HepG2 (cell line): Measurements from ENCODE around the gene MLANA. TPM values are rescaled to one million over a fixed set of nuclear protein-coding genes. Genes with fewer than 3 reads are reported as not detected.
A peak's percentile ranks its signal among the peaks of the same experiment; 100 is the strongest.

ENCODE experiments used
- ARID4A ChIP-seq: sonication (generic); formaldehyde crosslinking; IDR thresholded peaks from 2 replicates; pipeline ENCODE4 v1.5.0; 2020; ENCODE audit warnings: mild to moderate bottlenecking, missing genetic modification reagents, borderline replicate concordance
- CBX5 ChIP-seq: sonication (generic); formaldehyde crosslinking; IDR thresholded peaks from 2 replicates; pipeline ENCODE4 v1.4.0; 2020; ENCODE audit warnings: missing genetic modification reagents, borderline replicate concordance
- CCDC6 ChIP-seq: sonication (generic); formaldehyde crosslinking; IDR thresholded peaks from 2 replicates; pipeline ENCODE4 v1.8.1; 2022; ENCODE audit warnings: mild to moderate bottlenecking, missing genetic modification reagents, moderate library complexity
- CSRNP2 ChIP-seq: sonication (generic); formaldehyde crosslinking; conservative IDR thresholded peaks from 2 replicates; pipeline ENCODE4 v1.8.0; 2022; ENCODE audit warnings: low read depth, missing genetic modification reagents
- DMAP1 ChIP-seq: IDR thresholded peaks from 2 replicates; pipeline ENCODE4 v1.6.1; 2016
- ELF1 ChIP-seq: sonication (generic); formaldehyde crosslinking; IDR thresholded peaks from 2 replicates; pipeline ENCODE4 v1.4.0; 2020; ENCODE audit warnings: missing genetic modification reagents
- KLF13 ChIP-seq: sonication (generic); formaldehyde crosslinking; IDR thresholded peaks from 2 replicates; pipeline ENCODE4 v1.4.0; 2020; ENCODE audit warnings: mild to moderate bottlenecking, missing genetic modification reagents
- MEIS2 ChIP-seq: sonication (generic); formaldehyde crosslinking; IDR thresholded peaks from 2 replicates; pipeline ENCODE4 v1.9.0; 2021; ENCODE audit warnings: mild to moderate bottlenecking, missing genetic modification reagents
- NCOA2 ChIP-seq: sonication (generic); formaldehyde crosslinking; IDR thresholded peaks from 2 replicates; pipeline ENCODE4 v1.8.0; 2022; ENCODE audit warnings: inconsistent platforms
- NFRKB ChIP-seq: fragments of 450-650 bp; IDR thresholded peaks from 2 replicates; pipeline ENCODE4 v1.6.1; 2017
- NKX3-1 ChIP-seq: sonication (generic); formaldehyde crosslinking; IDR thresholded peaks from 2 replicates; pipeline ENCODE4 v1.5.0; 2020; ENCODE audit warnings: missing genetic modification reagents
- NR2F6 ChIP-seq, 2 experiments: IDR thresholded peaks; 2 replicates each; pipeline ENCODE4 v1.6.1; 2016; ENCODE audit warnings: antibody characterized with exemption in 1 of 2, mild to moderate bottlenecking in 1 of 2
- POLR2AphosphoS2 ChIP-seq: IDR thresholded peaks from 2 replicates; pipeline ENCODE4 v1.6.1; 2011; ENCODE audit warnings: low read depth, low read length, improper control_type of control experiment
- RELA ChIP-seq: sonication (generic); formaldehyde crosslinking; IDR thresholded peaks from 2 replicates; pipeline ENCODE4 v1.4.0; 2020; ENCODE audit warnings: missing genetic modification reagents
- SP5 ChIP-seq: IDR thresholded peaks from 2 replicates; pipeline ENCODE4 v1.6.1; 2016; ENCODE audit warnings: low read depth, borderline replicate concordance
- SRF ChIP-seq: IDR thresholded peaks from 2 replicates; pipeline ENCODE4 v1.6.1; 2011; ENCODE audit warnings: mild to moderate bottlenecking, low read depth, low read length, moderate library complexity
- SRSF1 ChIP-seq: fragments of 200-400 bp; formaldehyde crosslinking; optimal IDR thresholded peaks from 2 replicates; pipeline ENCODE3; 2017; ENCODE audit warnings: mild to moderate bottlenecking, low read depth, low read length, moderate library complexity
- TFDP2 ChIP-seq: sonication (generic); formaldehyde crosslinking; IDR thresholded peaks from 2 replicates; pipeline ENCODE4 v1.4.0; 2020; ENCODE audit warnings: missing genetic modification reagents
- ZFP82 ChIP-seq: sonication (generic); formaldehyde crosslinking; IDR thresholded peaks from 2 replicates; pipeline ENCODE4 v1.5.1; 2020; ENCODE audit warnings: mild to moderate bottlenecking, missing genetic modification reagents, borderline replicate concordance
- ZMYM4 ChIP-seq: sonication (generic); formaldehyde crosslinking; IDR thresholded peaks from 2 replicates; pipeline ENCODE4 v1.8.1; 2023; ENCODE audit warnings: mild to moderate bottlenecking, missing genetic modification reagents
- ZNF143 ChIP-seq: sonication (generic); formaldehyde crosslinking; IDR thresholded peaks from 2 replicates; pipeline ENCODE4 v1.4.0; 2020; ENCODE audit warnings: missing genetic modification reagents
- ZNF446 ChIP-seq: sonication (generic); formaldehyde crosslinking; IDR thresholded peaks from 2 replicates; pipeline ENCODE4 v1.5.0; 2020; ENCODE audit warnings: mild to moderate bottlenecking, missing genetic modification reagents
- ZNF563 ChIP-seq: sonication (generic); formaldehyde crosslinking; IDR thresholded peaks from 2 replicates; pipeline ENCODE4 v1.8.0; 2022; ENCODE audit warnings: mild to moderate bottlenecking, moderate library complexity, missing genetic modification reagents
- ZNF644 ChIP-seq: IDR thresholded peaks from 2 replicates; pipeline ENCODE4 v1.6.1; 2016; ENCODE audit warnings: low read depth
- ZSCAN9 ChIP-seq: IDR thresholded peaks from 2 replicates; pipeline ENCODE4 v1.6.1; 2016; ENCODE audit warnings: borderline replicate concordance
- polyA plus RNA-seq, 8 experiments: library from polyadenylated mRNA; depleted of rRNA in 3 of 8; stranded (reverse) in 7 of 8; unstranded in 1 of 8; fragments of >200 nt; fragmentation: Illumina TruSeq in 4 of 8; extraction: Trizol in 4 of 8; gene quantifications; 2 replicates each; pipeline versions ENCODE4 v1.2.1 to v1.2.3, GENCODE V29; 2011 to 2016; ENCODE audit warnings: low read depth in 4 of 8, missing spikeins in 1 of 8, mixed read lengths in 1 of 8; ENCODE audit not compliant: insufficient read depth in 1 of 8
- total RNA-seq, 5 experiments: library from RNA; depleted of rRNA; stranded (reverse); fragments of >200 nt; fragmentation: Illumina TruSeq; extraction: Trizol; gene quantifications; 2 replicates each; pipeline ENCODE4 v1.2.3, GENCODE V29; 2016; ENCODE audit warnings: low read depth in 1 of 5

Gene MLANA
- total and polyA plus RNA-seq, 2 of the 13 experiments (the other 11 are each of a cell fraction or from before 2014, with no cell fraction given), result 0.11 to 0.18 TPM

GRCh38 chr9:5869315-5870019, 21.2 kb upstream of the MLANA start (continued):
- TF ChIP-seq SRF, result no peak
- no peak for TF ChIP-seq MEIS2
- TF ChIP-seq ZNF143, result no peak
- peak; percentile 38; the same call in 1 of the 2 replicates for TF ChIP-seq TFDP2 (CRISPR knock-in tag)
- no peak for TF ChIP-seq ZNF563 (CRISPR knock-in tag)
- no peak for TF ChIP-seq ZSCAN9 (CRISPR knock-in tag)
- TF ChIP-seq DMAP1 (CRISPR knock-in tag), result no peak
- no peak for TF ChIP-seq ELF1 (CRISPR knock-in tag)
- peak; percentile 38; the same call in 1 of the 2 replicates for TF ChIP-seq ZNF644
- no peak for TF ChIP-seq RELA (CRISPR knock-in tag)
- TF ChIP-seq NR2F6 (IDR thresholded peaks at IDR 0.05), result no peak
- no peak for TF ChIP-seq NR2F6 (CRISPR knock-in tag; IDR thresholded peaks at IDR 0.05)
- TF ChIP-seq CSRNP2, result no peak
- no peak for TF ChIP-seq ZFP82
- TF ChIP-seq POLR2AphosphoS2, result no peak
- TF ChIP-seq SRSF1, result no peak
- 0 out of 2 replicates have a peak, but pooled peaks have one; percentile 15 for TF ChIP-seq ZMYM4 (CRISPR knock-in tag)
- TF ChIP-seq KLF13, result no peak
- TF ChIP-seq NKX3-1 (CRISPR knock-in tag), result no peak
- TF ChIP-seq NCOA2, result peak; percentile 26; the same call in 1 of the 2 replicates
- TF ChIP-seq NFRKB, result no peak
- TF ChIP-seq ARID4A, result no peak
- no peak for TF ChIP-seq SP5 (CRISPR knock-in tag)
- no peak for TF ChIP-seq ZNF446
- no peak for TF ChIP-seq CCDC6 (CRISPR knock-in tag)
- 0 out of 2 replicates have a peak, but pooled peaks have one; percentile 30 for TF ChIP-seq CBX5 (CRISPR knock-in tag)
